Mucosa of descending colon (tissue), 3 donors: ENCODE measurements around the gene MIAT. TPM values are rescaled to one million over a fixed set of nuclear protein-coding genes. Genes with fewer than 3 reads are reported as not detected.
"Not testable (repeated sequence)": the region's sequence is repeated elsewhere in the genome, so short reads cannot be mapped to it uniquely, and the experiment has no call there.

Experiments used
- ATAC-seq: fragments of 200-7000 bp; cut with Tn5 transposase; one replicate; pipeline ENCODE4 v1.9.1; 2020; ENCODE audit warnings: mild to moderate bottlenecking, moderate library complexity
- DNase-seq, 3 donors: peaks; one replicate each; pipeline ENCODE4 v3.0.0-alpha.2; 2020
- H3K36me3 ChIP-seq: fragments of 200-600 bp; one replicate; pipeline ENCODE4 v1.8.0; 2021; ENCODE audit warnings: low read depth, mild to moderate bottlenecking
- H3K4me1 ChIP-seq: fragments of 200-600 bp; one replicate; pipeline ENCODE4 v1.8.0; 2021; ENCODE audit warnings: low read depth, mild to moderate bottlenecking
- H3K4me3 ChIP-seq: fragments of 200-600 bp; one replicate; pipeline ENCODE4 v1.8.0; 2021; ENCODE audit warnings: mild to moderate bottlenecking
- H3K9me3 ChIP-seq: fragments of 200-600 bp; one replicate; pipeline ENCODE4 v1.8.0; 2021; ENCODE audit warnings: mild to moderate bottlenecking
- intact Hi-C, 2 donors: fragments of 100-400 bp; cut with DNase I in 1 of 2; cut with micrococcal nuclease in 1 of 2; formaldehyde crosslinking; loops; one replicate each; pipeline versions ENCODE4 v1.11.0 to v1.11.1; 2022; cut with DNase I, micrococcal nuclease
- total RNA-seq, 3 donors: library from RNA; stranded (reverse); fragmentation: NEBNext Ultra II Directional in 2 of 3; extraction: Animal tissue kit (Norgen Biotek cat#: 25700) in 2 of 3; gene quantifications; one replicate each; pipeline versions ENCODE4 v1.2.1 to v1.2.4, GENCODE V29; 2021 to 2023
- TF ChIP-seq, protein P1 (sequence below): fragments of 200-600 bp; IDR thresholded peaks from one replicate; pipeline ENCODE4 v1.8.0; 2022; ENCODE audit warnings: antibody characterized with exemption, mild to moderate bottlenecking
- donor health status: DM: no; HTN: no; CAD: no; lungs with moderate emphysema.
- donor health status: DM: no; HTN: no; CAD: no.
- donor health status: DM: no; HTN: yes; CAD: no.

The MIAT gene
- total RNA-seq, 3 donors from 2014 or later = 3.3 to 7.1 (median 3.5) TPM

DNA sequence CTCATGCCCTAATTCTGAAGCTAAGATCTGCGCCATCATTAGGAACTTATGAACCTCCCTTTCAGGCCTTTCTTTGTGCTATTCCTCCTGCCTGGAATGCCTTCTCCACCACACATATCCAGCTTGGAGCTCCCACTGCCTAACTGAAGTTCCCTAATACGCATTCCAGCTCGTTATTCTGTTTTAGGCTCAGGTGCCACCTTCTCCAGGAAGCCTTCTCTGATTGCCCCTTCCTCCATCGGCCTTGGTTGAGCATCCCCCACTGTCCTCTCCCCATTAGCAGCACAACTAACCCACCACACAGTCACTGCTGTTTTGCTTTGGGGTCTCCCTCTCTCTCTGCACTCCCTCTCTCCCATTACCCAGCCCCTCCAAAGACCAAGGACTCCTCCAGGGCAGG is 44.7 kb upstream of the MIAT start:
- intact Hi-C loops = no loop called here
- ATAC-seq (no peak), DNase-seq (no peak)
- no peaks in the 10 kb centered on the region for H3K36me3 ChIP-seq
- TF ChIP-seq, protein P1, sequence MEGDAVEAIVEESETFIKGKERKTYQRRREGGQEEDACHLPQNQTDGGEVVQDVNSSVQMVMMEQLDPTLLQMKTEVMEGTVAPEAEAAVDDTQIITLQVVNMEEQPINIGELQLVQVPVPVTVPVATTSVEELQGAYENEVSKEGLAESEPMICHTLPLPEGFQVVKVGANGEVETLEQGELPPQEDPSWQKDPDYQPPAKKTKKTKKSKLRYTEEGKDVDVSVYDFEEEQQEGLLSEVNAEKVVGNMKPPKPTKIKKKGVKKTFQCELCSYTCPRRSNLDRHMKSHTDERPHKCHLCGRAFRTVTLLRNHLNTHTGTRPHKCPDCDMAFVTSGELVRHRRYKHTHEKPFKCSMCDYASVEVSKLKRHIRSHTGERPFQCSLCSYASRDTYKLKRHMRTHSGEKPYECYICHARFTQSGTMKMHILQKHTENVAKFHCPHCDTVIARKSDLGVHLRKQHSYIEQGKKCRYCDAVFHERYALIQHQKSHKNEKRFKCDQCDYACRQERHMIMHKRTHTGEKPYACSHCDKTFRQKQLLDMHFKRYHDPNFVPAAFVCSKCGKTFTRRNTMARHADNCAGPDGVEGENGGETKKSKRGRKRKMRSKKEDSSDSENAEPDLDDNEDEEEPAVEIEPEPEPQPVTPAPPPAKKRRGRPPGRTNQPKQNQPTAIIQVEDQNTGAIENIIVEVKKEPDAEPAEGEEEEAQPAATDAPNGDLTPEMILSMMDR = no peak
- no peak overlapping the region for H3K4me3 ChIP-seq
- H3K4me1 ChIP-seq = no peaks in the 10 kb centered on the region
- H3K9me3 ChIP-seq = no peaks in the 10 kb centered on the region

DNA sequence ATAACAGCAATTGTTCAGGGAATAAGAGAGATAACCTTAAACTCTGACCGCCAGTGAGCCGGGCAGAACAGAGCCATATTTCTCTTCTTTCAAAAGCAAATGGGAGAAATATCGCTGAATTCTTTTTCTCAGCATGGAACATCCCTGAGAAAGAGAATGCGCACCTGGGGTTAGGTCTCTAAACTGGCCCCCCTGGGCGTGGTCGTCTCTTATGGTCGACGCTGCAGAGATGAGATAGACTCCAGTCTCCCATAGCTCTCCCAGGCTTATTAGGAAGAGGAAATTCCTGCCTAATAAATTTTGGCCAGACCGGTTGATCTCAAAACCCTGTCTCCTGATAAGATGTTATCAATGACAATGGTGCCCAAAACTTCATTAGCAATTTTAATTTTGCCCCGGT is 43.6 kb upstream of the MIAT start:
- DNase-seq, H3K36me3 ChIP-seq, H3K4me3 ChIP-seq, H3K9me3 ChIP-seq, intact Hi-C loops, ATAC-seq, H3K4me1 ChIP-seq: not testable (repeated sequence)

DNA sequence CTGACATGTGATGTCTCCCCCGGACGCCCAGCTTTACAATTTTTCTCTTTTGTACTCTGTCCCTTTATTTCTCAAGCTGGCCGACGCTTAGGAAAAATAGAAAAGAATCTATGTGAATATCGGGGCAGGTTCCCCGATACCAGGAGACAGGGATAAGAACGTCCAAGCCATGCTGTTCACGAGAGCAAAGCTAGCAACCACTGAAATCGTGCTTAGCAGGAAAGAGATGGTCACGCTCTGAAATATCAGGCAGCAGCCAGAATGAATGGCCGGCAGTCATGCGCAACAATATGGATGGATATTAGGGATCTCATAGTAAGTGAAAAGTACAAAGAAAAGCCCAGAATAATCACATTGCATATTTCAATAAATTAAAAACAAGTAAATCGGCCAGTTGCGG is 43.1 kb upstream of the MIAT start:
- DNase-seq (no peak), ATAC-seq (no peak)
- Histone ChIP-seq H3K4me1 (no peaks in the 10 kb centered on the region), H3K9me3 (no peaks in the 10 kb centered on the region), H3K4me3 (no peak overlapping the region), H3K36me3 (no peaks in the 10 kb centered on the region)
- intact Hi-C loops = no loop called here
- TF ChIP-seq, protein P1 = no peak

DNA sequence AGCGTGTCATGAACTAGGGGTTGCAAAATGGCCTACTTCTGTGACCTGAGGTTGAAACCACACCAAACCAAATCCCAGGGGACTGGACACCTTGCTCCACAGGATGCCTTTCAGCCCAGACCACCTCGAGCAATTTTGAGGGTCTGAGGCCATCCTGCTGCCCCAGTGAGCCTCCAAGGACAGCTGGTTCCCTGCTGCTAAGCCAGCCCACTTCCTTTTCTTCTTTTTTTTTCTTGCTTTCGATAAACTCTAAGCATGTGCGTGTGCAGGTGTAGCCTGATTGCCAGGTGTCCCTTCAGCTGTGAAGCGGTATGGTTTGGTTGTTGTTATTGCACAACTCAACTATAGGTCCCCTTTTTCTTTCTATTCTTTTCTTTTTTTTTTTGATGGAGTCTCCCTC is 42.2 kb upstream of the MIAT start:
- no peak overlapping the region for H3K4me3 ChIP-seq
- H3K4me1 ChIP-seq = no peaks in the 10 kb centered on the region
- intact Hi-C loops = no loop called here
- no peaks in the 10 kb centered on the region for H3K36me3 ChIP-seq
- H3K9me3 ChIP-seq = no peaks in the 10 kb centered on the region
- no peak for DNase-seq
- peak; percentile 36 for ATAC-seq
- TF ChIP-seq, protein P1 = no peak

DNA sequence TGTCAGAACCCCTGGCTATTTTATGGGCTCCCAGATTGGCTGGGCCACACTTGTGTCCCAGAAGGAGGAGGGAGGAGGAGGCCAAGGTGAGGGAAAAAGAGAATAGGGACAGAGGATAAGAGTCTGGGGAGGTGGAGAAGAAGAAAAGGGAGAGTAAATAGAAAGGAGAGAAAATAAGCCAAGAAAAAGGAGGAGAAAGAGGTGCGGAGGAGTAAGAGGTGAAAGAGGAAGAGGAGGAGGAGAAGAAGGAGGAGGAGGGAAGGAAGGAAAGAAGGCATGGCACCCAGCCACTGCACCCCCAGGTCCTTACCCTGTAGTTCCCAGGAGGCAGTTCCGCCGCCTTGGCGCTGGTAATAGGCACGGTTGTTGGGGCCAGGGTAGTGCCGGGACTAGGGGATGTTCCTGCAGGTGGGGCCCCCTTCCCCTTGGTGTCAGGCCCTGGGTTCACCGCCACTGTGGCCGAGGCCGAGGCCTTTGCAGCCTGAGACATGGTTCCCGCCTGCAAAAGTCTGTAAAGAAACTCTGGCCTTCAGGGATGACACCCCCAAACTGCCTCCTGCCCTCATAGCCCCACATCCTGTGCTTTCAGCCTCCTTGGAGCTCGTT is 41.5 kb upstream of the MIAT start:
- H3K36me3 ChIP-seq = no peaks in the 10 kb centered on the region
- intact Hi-C loops = no loop called here
- no peaks in the 10 kb centered on the region for H3K9me3 ChIP-seq
- TF ChIP-seq, protein P1 = no peak
- no peak for ATAC-seq
- no peak overlapping the region for H3K4me3 ChIP-seq
- no peak for DNase-seq
- no peaks in the 10 kb centered on the region for H3K4me1 ChIP-seq

DNA sequence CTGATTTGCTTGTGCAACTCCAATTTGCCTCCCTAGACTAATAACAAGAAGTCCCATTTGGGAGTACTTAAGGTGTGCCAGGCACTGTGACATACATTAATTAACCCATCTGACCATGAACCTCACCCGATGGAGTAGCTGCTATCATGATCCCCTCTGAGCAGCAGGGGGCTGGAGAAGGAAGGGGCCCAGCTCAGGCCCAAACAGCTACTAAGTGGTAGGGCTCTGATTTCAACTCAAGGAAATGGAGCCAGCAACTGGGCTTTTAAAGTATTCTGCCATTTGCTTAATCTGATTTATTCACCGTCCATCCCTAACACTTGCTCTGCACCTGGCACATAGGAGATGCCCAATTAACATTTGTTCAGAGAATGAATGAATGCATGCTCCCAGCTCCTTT is 40.7 kb upstream of the MIAT start:
- TF ChIP-seq, protein P1 = no peak
- intact Hi-C loops = no loop called here
- Histone ChIP-seq H3K9me3 (no peaks in the 10 kb centered on the region), H3K4me1 (no peaks in the 10 kb centered on the region), H3K4me3 (no peak overlapping the region), H3K36me3 (no peaks in the 10 kb centered on the region)
- ATAC-seq (no peak), DNase-seq (no peak)
